Measurements from ENCODE around the gene ZNF438.

Gene ZNF438

GRCh38 chr10:30847642-30848041, 184.0 kb downstream of the ZNF438 start:
- Mint-ChIP-seq H3K27ac (no peak overlapping the region), H3K4me1 (no peaks in the 10 kb centered on the region), H3K4me3 (no peak overlapping the region), H3K9me3 (no peaks in the 10 kb centered on the region), H3K27me3 (no peaks in the 10 kb centered on the region), H3K36me3 (peaks cover 7% of the 10 kb centered on the region)
- DNase-seq (ENCODE audit: low spot score in 2 of 2) (no peak), ATAC-seq (ENCODE audit: low read depth) (no peak)

DNA sequence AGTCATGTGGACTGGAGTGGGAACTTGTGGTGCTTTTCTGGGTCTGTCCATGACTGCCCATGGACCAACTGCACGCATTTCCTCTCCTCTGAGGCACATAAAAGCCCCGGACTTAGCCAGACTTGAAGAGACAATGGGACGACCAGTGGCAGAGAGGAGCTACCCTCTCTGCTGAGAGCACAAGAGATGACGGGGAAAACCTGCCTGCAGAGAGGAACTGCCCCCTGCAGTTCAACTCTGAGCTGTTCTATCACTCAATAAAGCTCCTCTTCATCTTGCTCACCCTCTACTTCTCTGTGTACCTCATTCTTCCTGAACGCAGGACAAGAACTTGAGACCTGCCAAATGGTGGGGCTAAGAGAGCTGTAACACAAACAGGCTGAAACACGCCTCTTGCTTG, 184.5 kb downstream of the ZNF438 start:
- Mint-ChIP-seq H3K27ac (no peak overlapping the region), H3K36me3 (peaks cover 7% of the 10 kb centered on the region), H3K27me3 (no peaks in the 10 kb centered on the region), H3K9me3 (no peaks in the 10 kb centered on the region), H3K4me3 (no peak overlapping the region), H3K4me1 (no peaks in the 10 kb centered on the region)
- no peak for ATAC-seq (ENCODE audit: low read depth)
- no peak for DNase-seq (ENCODE audit: low spot score in 2 of 2)

DNA sequence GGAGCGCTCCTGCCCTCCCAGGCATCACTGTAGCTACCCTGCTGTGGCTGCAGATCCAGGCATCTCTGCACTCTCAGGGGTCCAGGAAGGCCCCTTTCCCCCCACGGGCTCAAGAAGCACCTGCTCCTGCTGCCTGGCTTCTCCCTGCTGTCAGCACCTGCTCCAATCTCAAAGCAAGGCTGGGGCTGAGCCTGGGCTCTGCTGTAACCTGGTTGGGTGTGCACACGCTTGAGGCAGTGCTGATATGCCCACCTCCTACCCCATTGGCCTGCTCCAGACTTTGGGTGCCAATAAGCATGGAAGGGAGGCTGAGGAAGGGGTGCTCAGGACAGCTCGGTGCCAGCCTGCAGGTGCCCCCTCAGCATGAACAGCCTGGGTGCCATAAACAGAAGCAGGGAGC, 185.0 kb downstream of the ZNF438 start:
- no peaks in the 10 kb centered on the region for H3K4me1 Mint-ChIP-seq
- peaks cover 7% of the 10 kb centered on the region for H3K36me3 Mint-ChIP-seq
- H3K27me3 Mint-ChIP-seq, result no peaks in the 10 kb centered on the region

DNA sequence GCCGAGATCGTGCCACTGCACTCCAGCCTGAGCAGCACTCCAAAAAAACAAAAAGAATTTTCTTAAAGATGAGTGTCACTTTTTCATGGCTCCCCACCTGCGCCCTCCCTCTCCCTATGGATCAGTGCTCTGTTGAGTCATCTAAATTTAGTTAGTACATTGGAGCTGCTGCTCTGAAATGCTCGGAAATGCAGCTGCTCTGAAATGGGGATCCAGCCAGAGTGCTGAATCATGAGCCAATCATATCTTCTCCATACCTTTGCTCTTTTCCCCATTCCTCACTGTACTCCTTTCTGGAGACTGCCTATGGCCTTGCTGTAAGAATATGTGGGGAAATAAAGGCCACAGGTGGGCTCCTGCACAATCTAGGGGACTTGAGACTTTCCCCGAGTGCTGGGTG, 188.8 kb downstream of the ZNF438 start:
- no peak for DNase-seq (ENCODE audit: low spot score in 2 of 2)
- no peak overlapping the region for H3K27ac Mint-ChIP-seq
- no peak for ATAC-seq (ENCODE audit: low read depth)

More for the DNA sequence above, 185.0 kb downstream of the ZNF438 start:
- H3K4me3 Mint-ChIP-seq, result no peak overlapping the region
- no peaks in the 10 kb centered on the region for H3K9me3 Mint-ChIP-seq
- no peak overlapping the region for H3K27ac Mint-ChIP-seq
- DNase-seq (ENCODE audit: low spot score in 2 of 2) (no peak), ATAC-seq (ENCODE audit: low read depth) (no peak)

GRCh38 chr10:30842185-30842584, 189.5 kb downstream of the ZNF438 start:
- Mint-ChIP-seq H3K27ac (no peak overlapping the region), H3K27me3 (no peaks in the 10 kb centered on the region), H3K4me3 (no peak overlapping the region), H3K4me1 (no peaks in the 10 kb centered on the region), H3K9me3 (no peaks in the 10 kb centered on the region), H3K36me3 (no peaks in the 10 kb centered on the region)
- DNase-seq (ENCODE audit: low spot score in 2 of 2), result no peak
- no peak for ATAC-seq (ENCODE audit: low read depth)

More for the DNA sequence above, 188.8 kb downstream of the ZNF438 start:
- Mint-ChIP-seq H3K4me1 (no peaks in the 10 kb centered on the region), H3K9me3 (no peaks in the 10 kb centered on the region), H3K27me3 (no peaks in the 10 kb centered on the region), H3K36me3 (no peaks in the 10 kb centered on the region), H3K4me3 (no peak overlapping the region)

- Mint-ChIP-seq H3K27me3 (peaks cover 2% of the 10 kb centered on the region), H3K4me1 (no peaks in the 10 kb centered on the region), H3K27ac (no peak overlapping the region), H3K4me3 (no peak overlapping the region), H3K9me3 (peaks cover 1% of the 10 kb centered on the region), H3K36me3 (no peaks in the 10 kb centered on the region)
- no peak for ATAC-seq (ENCODE audit: low read depth)
- DNase-seq (ENCODE audit: low spot score in 2 of 2), result no peak
Measured at GRCh38 chr10:30840395-30841050, 191.1 kb downstream of the ZNF438 start.

- H3K27ac Mint-ChIP-seq, result no peak overlapping the region
- no peaks in the 10 kb centered on the region for H3K36me3 Mint-ChIP-seq
- H3K4me1 Mint-ChIP-seq, result no peaks in the 10 kb centered on the region
- H3K9me3 Mint-ChIP-seq, result peaks cover 1% of the 10 kb centered on the region
- H3K4me3 Mint-ChIP-seq, result no peak overlapping the region
- no peak for ATAC-seq (ENCODE audit: low read depth)
- H3K27me3 Mint-ChIP-seq, result peaks cover 3% of the 10 kb centered on the region
- DNase-seq (ENCODE audit: low spot score in 2 of 2), result no peak
Measured at GRCh38 chr10:30839652-30840051, 192.0 kb downstream of the ZNF438 start.

- Mint-ChIP-seq H3K4me3 (no peak overlapping the region), H3K9me3 (peaks cover 1% of the 10 kb centered on the region), H3K36me3 (no peaks in the 10 kb centered on the region), H3K4me1 (no peaks in the 10 kb centered on the region), H3K27ac (no peak overlapping the region), H3K27me3 (peaks cover 3% of the 10 kb centered on the region)
- ATAC-seq (ENCODE audit: low read depth) (no peak), DNase-seq (ENCODE audit: low spot score in 2 of 2) (no peak)
Measured at GRCh38 chr10:30836406-30836805, 195.3 kb downstream of the ZNF438 start.

DNA sequence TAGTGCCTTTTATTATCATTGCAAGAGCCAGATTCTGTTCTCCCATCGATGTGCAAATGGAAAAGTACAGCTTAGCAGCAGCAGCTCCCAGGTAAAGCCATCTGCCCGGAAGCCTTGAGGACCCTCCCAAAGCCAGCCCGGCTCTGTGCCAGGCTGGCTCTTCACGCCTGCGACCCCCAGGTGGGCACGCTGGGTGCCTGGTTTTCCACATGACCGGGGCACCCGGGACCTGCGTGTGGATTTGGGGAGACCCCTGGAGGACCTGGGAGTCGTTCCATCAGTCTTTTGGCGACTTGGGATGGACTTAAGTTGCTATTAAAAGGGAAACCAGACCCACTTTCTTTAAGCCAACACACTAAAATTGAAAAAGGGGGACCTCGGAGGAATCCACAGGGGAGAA, 196.5 kb downstream of the ZNF438 start:
- DNase-seq (ENCODE audit: low spot score in 2 of 2) (no peak), ATAC-seq (ENCODE audit: low read depth) (no peak)
- Mint-ChIP-seq H3K9me3 (peaks cover 1% of the 10 kb centered on the region), H3K4me3 (no peak overlapping the region), H3K27me3 (peaks cover 3% of the 10 kb centered on the region), H3K4me1 (no peaks in the 10 kb centered on the region), H3K36me3 (no peaks in the 10 kb centered on the region), H3K27ac (no peak overlapping the region)

GRCh38 chr10:30834651-30835050, 197.0 kb downstream of the ZNF438 start:
- DNase-seq (ENCODE audit: low spot score in 2 of 2) (no peak), ATAC-seq (ENCODE audit: low read depth) (no peak)

GRCh38 chr10:30834153-30834552, 197.5 kb downstream of the ZNF438 start:
- Mint-ChIP-seq H3K4me3 (no peak overlapping the region), H3K36me3 (no peaks in the 10 kb centered on the region), H3K4me1 (no peaks in the 10 kb centered on the region), H3K27me3 (peaks cover 4% of the 10 kb centered on the region), H3K9me3 (peaks cover 1% of the 10 kb centered on the region), H3K27ac (no peak overlapping the region)
- no peak for DNase-seq (ENCODE audit: low spot score in 2 of 2)
- ATAC-seq (ENCODE audit: low read depth), result no peak

More at GRCh38 chr10:30834651-30835050, 197.0 kb downstream of the ZNF438 start:
- Mint-ChIP-seq H3K4me1 (no peaks in the 10 kb centered on the region), H3K27ac (no peak overlapping the region), H3K4me3 (no peak overlapping the region), H3K36me3 (no peaks in the 10 kb centered on the region), H3K9me3 (peaks cover 1% of the 10 kb centered on the region), H3K27me3 (peaks cover 3% of the 10 kb centered on the region)

DNA sequence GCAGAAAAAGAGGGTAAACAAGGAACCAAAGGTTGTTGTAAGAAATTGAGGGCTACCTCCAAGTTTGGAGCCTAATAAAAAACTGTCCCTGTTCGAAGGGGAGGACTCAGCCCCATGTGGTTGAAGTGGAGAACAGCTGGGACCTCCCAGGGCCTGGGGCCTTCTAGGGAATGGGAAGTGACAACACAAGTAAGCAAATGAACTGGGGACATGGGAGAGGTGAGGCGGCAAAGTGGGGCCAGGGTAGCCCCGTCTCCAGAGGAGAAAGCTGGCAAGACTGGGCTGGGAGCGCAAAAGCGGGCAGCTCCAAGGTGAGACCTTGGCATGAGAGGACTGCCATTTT, 198.1 kb downstream of the ZNF438 start:
- H3K36me3 Mint-ChIP-seq, result no peaks in the 10 kb centered on the region
- H3K9me3 Mint-ChIP-seq, result peaks cover 1% of the 10 kb centered on the region
- H3K27me3 Mint-ChIP-seq, result peaks cover 5% of the 10 kb centered on the region
- no peak overlapping the region for H3K27ac Mint-ChIP-seq
- no peak overlapping the region for H3K4me3 Mint-ChIP-seq
- DNase-seq (ENCODE audit: low spot score in 2 of 2) (no peak), ATAC-seq (ENCODE audit: low read depth) (no peak)
- no peaks in the 10 kb centered on the region for H3K4me1 Mint-ChIP-seq

- H3K27me3 Mint-ChIP-seq, result peaks cover 5% of the 10 kb centered on the region
- peaks cover 1% of the 10 kb centered on the region for H3K9me3 Mint-ChIP-seq
Measured at GRCh38 chr10:30832749-30833627, 198.7 kb downstream of the ZNF438 start.

GRCh38 chr10:30832001-30832748, 199.5 kb downstream of the ZNF438 start:
- Mint-ChIP-seq H3K4me3 (no peak overlapping the region), H3K27me3 (peaks cover 5% of the 10 kb centered on the region), H3K9me3 (peaks cover 1% of the 10 kb centered on the region)

More at GRCh38 chr10:30832749-30833627, 198.7 kb downstream of the ZNF438 start:
- no peak for DNase-seq (ENCODE audit: low spot score in 2 of 2)
- no peaks in the 10 kb centered on the region for H3K4me1 Mint-ChIP-seq
- no peak for ATAC-seq (ENCODE audit: low read depth)
- H3K36me3 Mint-ChIP-seq, result no peaks in the 10 kb centered on the region
- H3K27ac Mint-ChIP-seq, result no peak overlapping the region
- H3K4me3 Mint-ChIP-seq, result no peak overlapping the region

More at GRCh38 chr10:30832001-30832748, 199.5 kb downstream of the ZNF438 start:
- ATAC-seq (ENCODE audit: low read depth) (no peak), DNase-seq (ENCODE audit: low spot score in 2 of 2) (no peak)
- H3K4me1 Mint-ChIP-seq, result no peaks in the 10 kb centered on the region
- H3K27ac Mint-ChIP-seq, result no peak overlapping the region
- H3K36me3 Mint-ChIP-seq, result no peaks in the 10 kb centered on the region
